Stimulated activated CD4-positive, alpha-beta T cell treated with anti-CD3 and anti-CD28 coated beads, Interleukin-12 subunit alpha, Interleukin-12 subunit beta, amount 100 ng/mL, for 4 hours (primary cell): ENCODE data around the gene FABP3.
"Not testable (repeated sequence)": the region's sequence is repeated elsewhere in the genome, so short reads cannot be mapped to it uniquely, and the experiment has no call there.

Experiments used
- DNase-seq: peaks from one replicate; pipeline ENCODE4 v3.0.0-alpha.2; 2020

Gene FABP3

DNA sequence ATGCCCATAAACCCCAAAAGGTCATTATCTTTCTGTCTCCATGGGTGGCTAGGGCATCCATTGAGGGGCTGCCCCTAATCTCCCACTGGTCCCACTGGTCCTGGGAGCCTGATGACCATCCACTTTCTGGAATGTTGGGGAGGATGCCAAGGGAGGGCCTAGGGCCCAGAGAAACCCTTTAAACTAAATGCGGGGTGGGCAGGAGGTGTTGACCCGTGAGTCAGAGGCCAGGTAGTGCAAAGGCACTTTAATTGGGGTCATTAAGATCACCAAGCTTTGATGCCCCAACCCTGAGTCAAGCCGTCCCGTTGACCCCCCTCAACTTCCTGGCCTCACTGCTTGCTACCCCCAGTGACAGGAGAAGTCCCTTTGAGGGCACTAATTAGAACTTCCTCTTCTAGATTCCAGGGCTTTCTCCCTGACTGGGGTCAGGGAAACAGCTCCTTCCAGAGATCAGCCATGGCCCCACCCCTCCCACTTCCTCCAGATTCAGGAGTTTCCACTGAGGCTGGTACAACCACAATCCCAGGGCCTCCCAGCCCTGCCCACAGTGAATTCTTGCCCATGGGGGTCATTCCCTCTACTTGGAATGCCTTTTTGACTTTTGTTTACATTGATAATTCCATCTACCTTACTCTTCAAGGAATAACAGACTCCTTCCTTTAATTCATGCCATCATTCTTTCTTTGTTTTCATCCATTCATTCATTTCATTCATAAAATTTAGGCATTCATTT is 24.7 kb upstream of the FABP3 start:
- DNase-seq, result no peak

DNA sequence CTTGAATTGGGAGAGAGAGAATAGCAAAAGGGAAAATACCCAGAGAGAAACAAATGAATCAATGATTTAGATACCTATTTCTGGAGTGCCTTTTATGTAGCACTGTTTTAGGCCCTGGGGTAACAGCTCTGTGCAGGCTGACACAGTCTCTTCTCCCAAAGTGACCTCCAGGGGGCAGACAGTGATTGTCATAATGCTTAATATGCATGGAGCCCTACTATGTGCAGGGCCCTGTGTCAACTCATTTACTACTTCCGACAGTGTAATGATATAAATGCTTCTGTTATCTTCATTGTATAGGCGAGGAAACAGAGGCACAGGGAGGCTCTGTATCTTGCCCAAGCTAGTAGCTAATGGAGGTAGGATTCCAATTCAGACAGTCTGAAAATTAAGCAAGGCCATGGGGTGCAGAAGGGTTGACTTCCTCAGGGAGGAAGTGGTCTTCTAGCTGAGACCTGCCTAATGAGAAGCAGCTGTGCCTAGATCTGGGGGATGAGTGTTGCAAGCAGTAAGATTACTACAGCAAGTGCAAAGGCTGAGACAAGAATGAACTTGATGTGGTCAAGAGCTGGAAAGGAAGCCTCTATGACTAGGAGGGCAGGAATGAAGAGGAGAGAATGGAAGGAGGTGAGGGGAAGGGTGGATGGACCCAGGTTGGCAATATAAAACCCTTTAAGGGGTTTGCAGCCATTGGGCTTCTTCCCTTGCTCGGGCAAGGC is 23.9 kb upstream of the FABP3 start:
- DNase-seq, result no peak

GRCh38 chr1:31394584-31395193 is 21.8 kb upstream of the FABP3 start:
- DNase-seq, result peak; percentile 81

DNA sequence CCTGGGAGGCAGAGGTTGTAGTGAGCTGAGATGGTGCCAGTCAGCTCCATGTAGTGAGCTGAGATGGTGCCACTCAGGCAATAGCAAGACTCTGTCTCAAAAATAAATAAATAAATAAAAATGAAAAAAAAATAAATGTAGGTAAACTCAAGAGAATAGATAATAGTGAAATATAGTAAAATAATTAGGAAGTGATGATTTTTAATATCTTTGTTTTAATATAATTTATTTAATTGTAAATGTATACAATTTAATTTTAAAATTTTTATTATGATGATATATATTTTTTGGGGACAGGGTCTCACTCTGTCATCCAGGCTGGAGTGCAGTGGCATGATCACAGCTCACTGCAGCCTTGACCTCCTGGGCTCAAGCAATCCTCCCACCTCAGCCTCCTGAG is 20.6 kb upstream of the FABP3 start:
- DNase-seq, result no peak

DNA sequence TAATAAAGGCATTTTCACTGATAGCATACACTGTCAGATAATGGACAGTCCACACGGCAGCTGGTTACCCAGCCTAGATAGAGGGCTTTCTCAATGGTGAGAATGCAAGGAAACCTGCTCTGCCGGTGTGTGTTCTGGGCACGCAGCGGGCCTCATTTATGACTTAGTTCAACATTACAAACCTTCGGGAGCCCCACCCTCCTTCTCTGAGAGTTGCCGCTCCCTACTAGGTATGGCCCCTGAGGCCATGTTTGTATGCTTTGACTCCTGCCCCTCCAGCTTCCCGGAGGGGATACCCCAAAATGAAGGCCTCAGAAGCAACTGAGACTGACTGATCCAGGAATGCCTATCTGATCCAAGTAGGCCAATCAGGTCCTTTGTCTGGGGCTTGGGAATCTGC is 17.2 kb upstream of the FABP3 start:
- no peak for DNase-seq

DNA sequence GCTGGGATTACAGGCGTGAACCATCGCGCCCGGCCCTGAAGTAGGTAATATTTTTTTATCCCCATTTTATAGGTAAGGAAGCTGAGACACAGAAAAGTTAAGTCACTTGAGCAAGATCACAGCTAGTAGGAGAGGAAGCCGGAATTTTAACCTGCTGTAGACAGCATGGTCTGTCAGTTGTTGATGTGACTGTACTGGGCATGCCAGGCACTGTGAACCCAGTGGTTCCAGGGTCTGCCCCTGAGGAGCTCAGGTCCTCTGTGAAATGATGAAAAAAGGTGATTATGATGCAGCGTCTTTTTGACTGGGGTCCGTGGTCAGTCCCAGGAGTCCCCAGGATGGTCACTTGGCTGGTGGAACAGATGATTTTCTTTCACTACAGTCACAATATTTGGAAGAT is 16.7 kb upstream of the FABP3 start:
- no peak for DNase-seq

DNA sequence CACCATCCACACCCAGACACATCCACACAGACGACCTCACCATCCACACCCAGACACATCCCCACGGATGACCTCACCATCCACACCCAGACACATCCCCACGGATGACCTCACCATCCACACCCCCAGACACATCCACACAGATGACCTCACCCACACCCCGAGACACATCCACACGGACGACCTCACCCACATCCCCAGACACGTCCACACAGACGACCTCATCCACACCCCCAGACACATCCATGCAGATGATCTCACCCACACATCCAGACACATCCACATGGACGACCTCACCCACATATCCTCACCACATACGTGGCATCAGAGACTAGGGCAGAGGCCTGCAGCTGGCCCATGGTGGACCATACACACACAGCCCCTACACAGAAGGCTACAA is 14.7 kb upstream of the FABP3 start:
- DNase-seq, result no peak

DNA sequence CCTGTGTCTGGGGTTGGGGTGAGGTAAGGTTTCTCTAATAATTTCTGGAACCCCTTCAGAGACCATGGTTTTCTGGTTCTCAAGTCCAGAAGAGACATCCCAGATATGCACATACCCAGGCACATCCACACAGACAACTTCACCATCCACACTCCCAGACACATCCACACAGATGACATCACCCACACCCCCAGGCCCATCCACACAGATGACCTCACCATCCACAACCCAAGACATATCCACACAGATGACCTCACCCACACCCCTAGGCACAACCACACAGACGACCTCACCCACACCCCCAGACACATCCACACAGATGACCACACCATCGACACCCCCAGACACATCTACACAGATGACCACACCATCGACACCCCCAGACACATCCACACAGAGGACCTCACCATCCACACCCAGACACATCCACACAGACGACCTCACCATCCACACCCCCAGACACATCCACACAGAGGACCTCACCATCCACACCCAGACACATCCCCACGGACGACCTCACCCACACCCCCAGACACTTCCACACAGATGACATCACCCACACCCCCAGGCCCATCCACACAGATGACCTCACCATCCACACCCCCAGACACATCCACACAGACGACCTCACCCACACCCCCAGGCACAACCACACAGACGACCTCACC is 13.8 kb upstream of the FABP3 start:
- not testable (repeated sequence) for DNase-seq

GRCh38 chr1:31383967-31384366 is 11.1 kb upstream of the FABP3 start:
- DNase-seq, result no peak

- no peak for DNase-seq
These were observed 9.6 kb upstream of the FABP3 start for GRCh38 chr1:31382379-31382989.

GRCh38 chr1:31381394-31382294 is 8.8 kb upstream of the FABP3 start:
- DNase-seq, result no peak

DNA sequence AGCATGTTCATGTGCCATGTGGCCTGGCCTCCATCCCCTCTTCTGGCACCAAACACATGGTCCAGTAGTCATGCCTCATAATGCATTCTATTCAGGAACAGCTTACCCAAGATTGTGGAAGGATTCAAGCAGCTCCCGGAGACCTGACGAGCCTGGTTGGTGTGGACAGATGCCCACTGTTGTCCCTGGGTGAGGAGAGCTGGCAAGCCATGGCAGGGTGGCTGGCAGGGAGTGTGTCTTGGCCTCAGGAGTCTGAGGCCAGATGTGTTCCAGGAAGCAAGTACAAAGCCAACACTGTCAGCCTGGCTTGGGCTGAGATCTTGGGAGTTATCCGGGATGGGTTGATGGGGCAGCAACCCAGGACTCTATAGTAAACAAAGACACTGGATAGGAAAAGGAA is 7.3 kb upstream of the FABP3 start:
- no peak for DNase-seq

DNA sequence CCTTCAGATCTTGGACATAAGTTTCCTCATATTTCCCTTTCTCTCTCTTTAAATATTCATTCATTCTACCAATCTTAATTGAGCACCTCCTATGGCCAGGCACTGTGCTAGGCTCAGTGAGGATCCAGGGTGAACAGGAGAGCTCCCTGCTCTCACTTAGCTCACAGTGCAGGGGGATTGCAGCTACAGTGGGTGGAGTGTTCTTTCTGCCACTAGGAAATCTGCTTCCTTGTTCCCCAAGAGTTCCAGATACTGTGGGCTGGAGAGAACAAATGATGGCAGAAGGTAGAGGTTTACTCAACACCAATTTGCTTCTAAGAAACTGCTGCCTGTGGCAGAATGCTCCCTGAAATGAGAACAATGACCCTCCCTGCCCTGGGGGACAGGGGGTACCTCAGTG is 5.1 kb upstream of the FABP3 start:
- no peak for DNase-seq

DNA sequence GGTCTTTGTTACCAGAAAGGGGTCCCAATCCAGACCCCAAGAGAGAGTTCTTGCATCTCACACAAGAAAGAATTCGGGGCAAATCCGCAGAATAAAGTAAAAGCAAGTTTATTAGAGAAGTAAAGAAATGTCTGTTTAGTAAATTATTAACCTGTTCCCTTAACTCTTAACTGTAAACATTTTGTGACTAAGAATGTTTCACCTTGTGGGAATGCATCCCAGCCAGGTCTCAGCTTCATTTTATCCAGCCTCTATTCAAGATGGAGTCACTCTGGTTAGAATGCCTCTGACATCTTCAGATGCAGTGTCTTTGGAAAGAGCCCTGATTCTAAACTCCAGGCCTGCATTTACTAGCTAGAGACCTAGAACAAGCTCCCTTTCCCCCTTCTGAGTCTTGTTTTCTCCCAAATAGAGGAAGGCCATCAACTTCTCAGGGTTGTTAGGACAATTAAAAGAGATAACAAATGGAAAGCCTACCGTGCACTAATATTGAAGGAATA is 4.5 kb upstream of the FABP3 start:
- DNase-seq, result no peak

- no peak for DNase-seq
These were observed 3.7 kb upstream of the FABP3 start for GRCh38 chr1:31376375-31377134.

GRCh38 chr1:31374511-31375196 is 1.8 kb upstream of the FABP3 start:
- no peak for DNase-seq

- DNase-seq, result no peak
These were observed 1.1 kb upstream of the FABP3 start for GRCh38 chr1:31373897-31374486.

DNA sequence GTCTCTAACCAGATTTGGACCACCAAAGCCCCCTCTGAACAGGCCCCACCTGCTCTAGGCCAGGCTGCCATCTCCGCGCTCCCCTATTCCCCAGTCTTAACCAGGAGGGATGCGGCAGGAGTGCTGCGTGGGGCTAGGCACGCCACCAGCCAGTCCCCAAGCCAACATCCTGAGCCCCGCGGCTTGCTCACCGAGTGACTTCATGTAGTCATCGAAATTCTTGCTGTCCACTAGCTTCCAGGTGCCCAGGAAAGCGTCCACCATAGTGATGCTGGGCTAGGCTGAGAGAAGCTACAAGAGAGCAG is 173 bp downstream of the FABP3 start:
- DNase-seq, result no peak

DNA sequence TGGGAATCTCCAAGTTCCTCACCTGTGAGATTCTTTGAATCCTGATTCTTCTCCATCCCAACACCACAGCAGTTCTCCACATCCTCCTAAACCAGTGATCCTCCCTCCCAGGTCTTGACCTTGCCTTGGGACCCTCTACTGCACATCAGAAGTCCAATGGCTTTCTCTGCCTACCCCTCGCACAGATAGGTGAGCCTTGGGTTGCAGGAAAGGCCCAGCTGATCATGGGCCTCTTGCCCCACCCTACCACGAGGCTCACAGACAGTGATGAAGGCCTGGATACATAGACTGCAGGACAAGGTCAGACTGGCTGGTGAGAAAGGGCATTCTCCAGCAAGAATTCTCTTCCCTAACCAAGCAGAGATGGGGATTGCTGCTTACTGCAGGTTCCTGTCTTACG is 825 bp downstream of the FABP3 start:
- DNase-seq, result no peak
